IMR-90 (cell line): ENCODE data around the gene UBA5. TPM values are rescaled to one million over a fixed set of nuclear protein-coding genes. Genes with fewer than 3 reads are reported as not detected.

Source experiments
- ATAC-seq: fragments of 200-7000 bp; cut with Tn5 transposase; 2 replicates; pipeline ENCODE4 v1.9.1; 2020; ENCODE audit warnings: low read depth, mild to moderate bottlenecking, moderate library complexity
- BruUV-seq: library from RNA; stranded (reverse); fragments of 400-500 nt; replicated peaks from 2 replicates; lab custom pipeline; 2021; lab: Mats Ljungman, UMichigan
- CTCF ChIA-PET: fragments of 300-600 bp; formaldehyde crosslinking; extraction: SDS; loops from one replicate; lab custom pipeline; 2021; ENCODE audit warnings: antibody characterized with exemption; lab: Yijun Ruan, JAX
- POLR2A ChIA-PET: fragments of 300-600 bp; sonication (Branson Sonifier 250); formaldehyde crosslinking; loops from one replicate; lab custom pipeline; 2022; ENCODE audit warnings: antibody characterized with exemption; ENCODE audit not compliant: unreplicated experiment; lab: Charles Lee
- DNase-seq: peaks from one replicate; pipeline ENCODE4 v3.0.0; 2013
- H2AFZ ChIP-seq: replicated peaks from 2 replicates; pipeline ENCODE3; 2013; ENCODE audit warnings: low read length, mild to moderate bottlenecking; ENCODE audit not compliant: poor library complexity
- H2AK5ac ChIP-seq: 2 replicates; pipeline ENCODE4 v1.6.1; 2013; ENCODE audit warnings: low read depth, low read length, inconsistent platforms
- H2AK9ac ChIP-seq: replicated peaks from 2 replicates; pipeline ENCODE3; 2013; ENCODE audit warnings: mild to moderate bottlenecking, low read depth, low read length, moderate library complexity; ENCODE audit not compliant: poor library complexity
- H2BK120ac ChIP-seq: 2 replicates; pipeline ENCODE4 v1.6.1; 2013; ENCODE audit warnings: low read depth, low read length, inconsistent platforms
- H2BK15ac ChIP-seq: 3 replicates; pipeline ENCODE4 v1.6.1; 2013; ENCODE audit warnings: low read depth, low read length, inconsistent platforms
- H2BK20ac ChIP-seq: 2 replicates; pipeline ENCODE4 v1.6.1; 2013; ENCODE audit warnings: low read depth, mild to moderate bottlenecking, inconsistent platforms, low read length, moderate library complexity
- H2BK5ac ChIP-seq: 2 replicates; pipeline ENCODE4 v1.6.1; 2013; ENCODE audit warnings: mild to moderate bottlenecking, low read depth, low read length, inconsistent platforms; ENCODE audit not compliant: poor library complexity, severe bottlenecking
- H3K14ac ChIP-seq: replicated peaks from 2 replicates; pipeline ENCODE4 v1.6.1; 2013; ENCODE audit warnings: low read depth, low read length, inconsistent platforms
- H3K18ac ChIP-seq: 2 replicates; pipeline ENCODE4 v1.6.1; 2013; ENCODE audit warnings: low read depth, low read length, control low read depth
- H3K23ac ChIP-seq: 2 replicates; pipeline ENCODE4 v1.6.1; 2013; ENCODE audit warnings: low read depth, low read length, inconsistent platforms
- H3K27ac ChIP-seq: 2 replicates; pipeline ENCODE4 v1.5.1; 2013; ENCODE audit warnings: mild to moderate bottlenecking, control low read depth, low read length; ENCODE audit not compliant: insufficient read depth
- H3K27me3 ChIP-seq: 2 replicates; pipeline ENCODE4 v1.6.1; 2013; ENCODE audit warnings: low read length; ENCODE audit not compliant: control insufficient read depth, insufficient read depth
- H3K36me3 ChIP-seq: 2 replicates; pipeline ENCODE4 v1.6.1; 2013; ENCODE audit warnings: low read length, mixed read lengths; ENCODE audit not compliant: control insufficient read depth, insufficient read depth
- H3K4ac ChIP-seq: 2 replicates; pipeline ENCODE4 v1.6.1; 2013; ENCODE audit warnings: low read depth, low read length, inconsistent platforms
- H3K4me1 ChIP-seq: 2 replicates; pipeline ENCODE4 v1.6.1; 2013; ENCODE audit warnings: low read length, mixed read lengths; ENCODE audit not compliant: control insufficient read depth, insufficient read depth
- H3K4me2 ChIP-seq: 2 replicates; pipeline ENCODE4 v1.6.1; 2013; ENCODE audit warnings: low read depth, mild to moderate bottlenecking, control low read depth, low read length, moderate library complexity
- H3K4me3 ChIP-seq: 2 replicates; pipeline ENCODE4 v1.5.1; 2013; ENCODE audit warnings: low read depth, mild to moderate bottlenecking, control low read depth, low read length, moderate library complexity; ENCODE audit not compliant: insufficient read depth
- H3K56ac ChIP-seq: 2 replicates; pipeline ENCODE4 v1.6.1; 2013; ENCODE audit warnings: low read length, inconsistent platforms; ENCODE audit not compliant: insufficient read depth; ENCODE audit errors: extremely low read depth
- H3K79me1 ChIP-seq, 2 experiments: 2 replicates each; pipeline ENCODE4 v1.6.1; 2013; ENCODE audit warnings: low read length in 2 of 2, inconsistent platforms in 1 of 2, low read depth in 1 of 2
- H3K9ac ChIP-seq: 2 replicates; pipeline ENCODE4 v1.6.1; 2013; ENCODE audit warnings: low read depth, low read length, control low read depth
- H3K9me1 ChIP-seq: 2 replicates; pipeline ENCODE4 v1.6.1; 2013; ENCODE audit warnings: low read length, inconsistent platforms; ENCODE audit not compliant: insufficient read depth
- H3K9me3 ChIP-seq: 2 replicates; pipeline ENCODE4 v1.6.1; 2013; ENCODE audit warnings: low read length; ENCODE audit not compliant: control insufficient read depth, insufficient read depth
- H4K20me1 ChIP-seq: 2 replicates; pipeline ENCODE4 v1.6.1; 2013; ENCODE audit warnings: low read length, inconsistent platforms; ENCODE audit not compliant: insufficient read depth
- H4K5ac ChIP-seq: 2 replicates; pipeline ENCODE4 v1.6.1; 2013; ENCODE audit warnings: mild to moderate bottlenecking, low read depth, low read length, control low read depth
- H4K8ac ChIP-seq, 2 experiments: 2 replicates each; pipeline ENCODE4 v1.6.1; 2013; ENCODE audit warnings: low read depth in 2 of 2, low read length in 2 of 2, control low read depth in 1 of 2, inconsistent platforms in 1 of 2
- H4K91ac ChIP-seq: 2 replicates; pipeline ENCODE4 v1.6.1; 2013; ENCODE audit warnings: low read depth, low read length, inconsistent platforms; ENCODE audit not compliant: insufficient read depth
- BHLHE40 ChIP-seq: fragments of 150-350 bp; IDR thresholded peaks from 2 replicates; pipeline ENCODE4 v1.6.1; 2016; ENCODE audit warnings: mild to moderate bottlenecking, low read depth, low read length
- FOS ChIP-seq: fragments of 150-350 bp; IDR thresholded peaks from 2 replicates; pipeline ENCODE4 v1.6.1; 2016; ENCODE audit warnings: low read depth, low read length
- MAFK ChIP-seq: IDR thresholded peaks from 2 replicates; pipeline ENCODE4 v1.6.1; 2012; ENCODE audit warnings: low read depth, low read length, improper control_type of control experiment
- MAZ ChIP-seq: IDR thresholded peaks from 2 replicates; pipeline ENCODE4 v1.6.1; 2012; ENCODE audit warnings: low read depth, mild to moderate bottlenecking, low read length, improper control_type of control experiment, moderate library complexity, borderline replicate concordance
- MXI1 ChIP-seq: IDR thresholded peaks from 2 replicates; pipeline ENCODE4 v1.6.1; 2012; ENCODE audit warnings: low read depth, mild to moderate bottlenecking, low read length, moderate library complexity, borderline replicate concordance
- NFE2L2 ChIP-seq: fragments of 150-350 bp; IDR thresholded peaks from 2 replicates; pipeline ENCODE4 v1.6.1; 2016; ENCODE audit warnings: low read depth, mild to moderate bottlenecking, low read length
- RAD21 ChIP-seq: IDR thresholded peaks from 2 replicates; pipeline ENCODE4 v1.6.1; 2012; ENCODE audit warnings: low read length, improper control_type of control experiment
- RCOR1 ChIP-seq: IDR thresholded peaks from 2 replicates; pipeline ENCODE4 v1.6.1; 2012; ENCODE audit warnings: mild to moderate bottlenecking, low read length, improper control_type of control experiment; ENCODE audit not compliant: insufficient replicate concordance
- SMC3 ChIP-seq: fragments of 150-350 bp; IDR thresholded peaks from 2 replicates; pipeline ENCODE4 v1.6.1; 2016; ENCODE audit warnings: low read depth, mild to moderate bottlenecking, antibody characterized with exemption, low read length, moderate library complexity
- WGBS, 2 experiments: methylation state at CpG; one replicate each; pipeline versions ENCODE4 v1.1.5 to v1.1.7; 2013; ENCODE audit warnings: missing lambda C conversion rate in 2 of 2; ENCODE audit not compliant: insufficient read length in 1 of 2; ENCODE audit errors: extremely low coverage in 2 of 2; 5-methylcytosine and 5-hydroxymethylcytosine counted together
- dilution Hi-C: fragments of 300-500 bp; cut with HindIII; formaldehyde crosslinking; loops from one replicate; pipeline ENCODE4 v1.14.3; 2018; ENCODE audit warnings: low sequenced_read_pairs; ENCODE audit not compliant: unreplicated experiment
- in situ Hi-C: fragments of 300-500 bp; cut with MboI; formaldehyde crosslinking; loops from 3 replicates; pipeline ENCODE4 v1.14.3; 2019; ENCODE audit warnings: low sequenced_read_pairs, inconsistent platforms, mixed read lengths
- intact Hi-C: fragments of 100-400 bp; cut with micrococcal nuclease; formaldehyde crosslinking; loops from 2 replicates; pipeline ENCODE4 v1.10.0; 2022
- polyA plus RNA-seq, 3 experiments: library from polyadenylated mRNA; depleted of rRNA; stranded (reverse); fragments of >200 nt; gene quantifications; 2 replicates each; pipeline ENCODE4 v1.2.3, GENCODE V29; 2012; ENCODE audit warnings: low replicate concordance in 1 of 3
- total RNA-seq: library from RNA; depleted of rRNA; stranded (reverse); fragments of >200 nt; gene quantifications from 2 replicates; pipeline ENCODE4 v1.2.3, GENCODE V29; 2012
- TF ChIP-seq, protein P1 (sequence below): conservative IDR thresholded peaks from 2 replicates; pipeline ENCODE4 v1.5.1; 2012; ENCODE audit warnings: mild to moderate bottlenecking, low read depth, low read length, improper control_type of control experiment

Gene UBA5
- total and polyA plus RNA-seq, 2 of the 4 experiments (the other 2 are of a cell fraction): 20.3 to 30.4 TPM

- H2BK15ac ChIP-seq: no peak overlapping the region
- no TSS peak for BruUV-seq
- no CpG with 5 or more reads among the region's 5 CpGs for WGBS, 2 experiments
- H3K27ac ChIP-seq: no peak overlapping the region
- no peak overlapping the region for H4K5ac ChIP-seq
- POLR2A ChIA-PET: no interaction called here
- H3K4me1 ChIP-seq: no peaks in the 10 kb centered on the region
- H3K36me3 ChIP-seq: peaks cover 27% of the 10 kb centered on the region
- DNase-seq: no peak
- H2BK5ac ChIP-seq: no peak overlapping the region
- H2AK5ac ChIP-seq: no peak overlapping the region
- TF ChIP-seq MAZ: no peak
- no peak for TF ChIP-seq FOS
- no peak for TF ChIP-seq RAD21
- TF ChIP-seq MAFK: no peak
- no peak for TF ChIP-seq BHLHE40
- TF ChIP-seq MXI1: no peak
- no peak for TF ChIP-seq RCOR1
- TF ChIP-seq, protein P1, sequence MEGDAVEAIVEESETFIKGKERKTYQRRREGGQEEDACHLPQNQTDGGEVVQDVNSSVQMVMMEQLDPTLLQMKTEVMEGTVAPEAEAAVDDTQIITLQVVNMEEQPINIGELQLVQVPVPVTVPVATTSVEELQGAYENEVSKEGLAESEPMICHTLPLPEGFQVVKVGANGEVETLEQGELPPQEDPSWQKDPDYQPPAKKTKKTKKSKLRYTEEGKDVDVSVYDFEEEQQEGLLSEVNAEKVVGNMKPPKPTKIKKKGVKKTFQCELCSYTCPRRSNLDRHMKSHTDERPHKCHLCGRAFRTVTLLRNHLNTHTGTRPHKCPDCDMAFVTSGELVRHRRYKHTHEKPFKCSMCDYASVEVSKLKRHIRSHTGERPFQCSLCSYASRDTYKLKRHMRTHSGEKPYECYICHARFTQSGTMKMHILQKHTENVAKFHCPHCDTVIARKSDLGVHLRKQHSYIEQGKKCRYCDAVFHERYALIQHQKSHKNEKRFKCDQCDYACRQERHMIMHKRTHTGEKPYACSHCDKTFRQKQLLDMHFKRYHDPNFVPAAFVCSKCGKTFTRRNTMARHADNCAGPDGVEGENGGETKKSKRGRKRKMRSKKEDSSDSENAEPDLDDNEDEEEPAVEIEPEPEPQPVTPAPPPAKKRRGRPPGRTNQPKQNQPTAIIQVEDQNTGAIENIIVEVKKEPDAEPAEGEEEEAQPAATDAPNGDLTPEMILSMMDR: no peak
- no peak for TF ChIP-seq SMC3
- TF ChIP-seq NFE2L2: no peak
- H3K4me2 ChIP-seq: no peak overlapping the region
- H3K4ac ChIP-seq: no peak overlapping the region
- no peaks in the 10 kb centered on the region; a peak in 1 of 4 replicates for H3K79me1 ChIP-seq
- in situ Hi-C loops: no loop called here
- H3K56ac ChIP-seq: no peak overlapping the region
- no peak overlapping the region for H4K91ac ChIP-seq
- no peaks in the 10 kb centered on the region for H3K27me3 ChIP-seq
- H3K18ac ChIP-seq: no peak overlapping the region
- intact Hi-C loops: loop anchor here (5.0 kb wide), 1 partner anchor 32 kb away; no protein-coding TSS in a partner anchor
- CTCF ChIA-PET: interaction anchor here (0.5 kb wide), 1 partner anchor 907 kb away, joined by 3 read pairs; no protein-coding TSS in a partner anchor
- no peak overlapping the region for H3K9ac ChIP-seq
- no peak overlapping the region for H3K4me3 ChIP-seq
- H2AFZ ChIP-seq: no peak overlapping the region
- H2AK9ac ChIP-seq: no peak overlapping the region
- no peaks in the 10 kb centered on the region for H3K9me1 ChIP-seq
- H3K9me3 ChIP-seq: no peaks in the 10 kb centered on the region
- no peak overlapping the region for H2BK120ac ChIP-seq
- no peak overlapping the region for H2BK20ac ChIP-seq
- no peak overlapping the region for H4K8ac ChIP-seq
- H3K14ac ChIP-seq: no peak overlapping the region
- H4K20me1 ChIP-seq: no peaks in the 10 kb centered on the region
- no peak for ATAC-seq
- dilution Hi-C loops: no loop called here
- no peak overlapping the region for H3K23ac ChIP-seq
Observed at GRCh38 chr3:132679911-132680310, 19.8 kb downstream of the UBA5 start.
